ENCODE data around the gene SH2D3A.

The SH2D3A gene

GRCh38 chr19:6737284-6737872 is 29.9 kb downstream of the SH2D3A start, which contains the start of gene GPR108 (continued):
- TF ChIP-seq, protein P1, sequence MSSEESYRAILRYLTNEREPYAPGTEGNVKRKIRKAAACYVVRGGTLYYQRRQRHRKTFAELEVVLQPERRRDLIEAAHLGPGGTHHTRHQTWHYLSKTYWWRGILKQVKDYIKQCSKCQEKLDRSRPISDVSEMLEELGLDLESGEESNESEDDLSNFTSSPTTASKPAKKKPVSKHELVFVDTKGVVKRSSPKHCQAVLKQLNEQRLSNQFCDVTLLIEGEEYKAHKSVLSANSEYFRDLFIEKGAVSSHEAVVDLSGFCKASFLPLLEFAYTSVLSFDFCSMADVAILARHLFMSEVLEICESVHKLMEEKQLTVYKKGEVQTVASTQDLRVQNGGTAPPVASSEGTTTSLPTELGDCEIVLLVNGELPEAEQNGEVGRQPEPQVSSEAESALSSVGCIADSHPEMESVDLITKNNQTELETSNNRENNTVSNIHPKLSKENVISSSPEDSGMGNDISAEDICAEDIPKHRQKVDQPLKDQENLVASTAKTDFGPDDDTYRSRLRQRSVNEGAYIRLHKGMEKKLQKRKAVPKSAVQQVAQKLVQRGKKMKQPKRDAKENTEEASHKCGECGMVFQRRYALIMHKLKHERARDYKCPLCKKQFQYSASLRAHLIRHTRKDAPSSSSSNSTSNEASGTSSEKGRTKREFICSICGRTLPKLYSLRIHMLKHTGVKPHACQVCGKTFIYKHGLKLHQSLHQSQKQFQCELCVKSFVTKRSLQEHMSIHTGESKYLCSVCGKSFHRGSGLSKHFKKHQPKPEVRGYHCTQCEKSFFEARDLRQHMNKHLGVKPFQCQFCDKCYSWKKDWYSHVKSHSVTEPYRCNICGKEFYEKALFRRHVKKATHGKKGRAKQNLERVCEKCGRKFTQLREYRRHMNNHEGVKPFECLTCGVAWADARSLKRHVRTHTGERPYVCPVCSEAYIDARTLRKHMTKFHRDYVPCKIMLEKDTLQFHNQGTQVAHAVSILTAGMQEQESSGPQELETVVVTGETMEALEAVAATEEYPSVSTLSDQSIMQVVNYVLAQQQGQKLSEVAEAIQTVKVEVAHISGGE (tag by site-specific recombination; conservative IDR thresholded peaks at IDR 0.05; ENCODE audit: low read depth) = peak; percentile 93
- TF ChIP-seq ZNF791 (tag by site-specific recombination; IDR thresholded peaks at IDR 0.05) = no peak
- peak; percentile 63; the same call in 1 of the 2 replicates for TF ChIP-seq ZNF148 (tag by site-specific recombination; IDR thresholded peaks at IDR 0.05; ENCODE audit: borderline replicate concordance)
- 0 out of 2 replicates have a peak, but pooled peaks have one; percentile 34 for TF ChIP-seq KLF7 (tag by site-specific recombination; IDR thresholded peaks at IDR 0.05; ENCODE audit: borderline replicate concordance)
- no peak for TF ChIP-seq ZNF645 (tag by site-specific recombination; IDR thresholded peaks at IDR 0.05)
- peak; percentile 99 for TF ChIP-seq ZBTB7A (tag by site-specific recombination; IDR thresholded peaks at IDR 0.05; ENCODE audit: low read depth)
- TF ChIP-seq ZNF530 (tag by site-specific recombination; IDR thresholded peaks at IDR 0.05; ENCODE audit: low read depth) = no peak
- TF ChIP-seq ZNF423 (tag by site-specific recombination; IDR thresholded peaks at IDR 0.05) = peak; percentile 24; the same call in 1 of the 2 replicates
- peak; percentile 57; the same call in 1 of the 2 replicates for TF ChIP-seq ZNF394 (tag by site-specific recombination; IDR thresholded peaks at IDR 0.05; ENCODE audit: borderline replicate concordance)
- peak; percentile 23; the same call in 1 of the 2 replicates for TF ChIP-seq ZBTB48 (tag by site-specific recombination; IDR thresholded peaks at IDR 0.05)
- TF ChIP-seq ATF2 (tag by site-specific recombination; IDR thresholded peaks at IDR 0.05; ENCODE audit: low read depth) = no peak
- peak; percentile 63 for TF ChIP-seq ZNF610 (tag by site-specific recombination; IDR thresholded peaks at IDR 0.05; ENCODE audit: borderline replicate concordance)
- TF ChIP-seq ZNF571 (tag by site-specific recombination; IDR thresholded peaks at IDR 0.05) = no peak
- no peak for TF ChIP-seq ZNF155 (tag by site-specific recombination; IDR thresholded peaks at IDR 0.05)
- peak; percentile 98 for TF ChIP-seq ZNF692 (tag by site-specific recombination; IDR thresholded peaks at IDR 0.05)
- TF ChIP-seq, protein P2, sequence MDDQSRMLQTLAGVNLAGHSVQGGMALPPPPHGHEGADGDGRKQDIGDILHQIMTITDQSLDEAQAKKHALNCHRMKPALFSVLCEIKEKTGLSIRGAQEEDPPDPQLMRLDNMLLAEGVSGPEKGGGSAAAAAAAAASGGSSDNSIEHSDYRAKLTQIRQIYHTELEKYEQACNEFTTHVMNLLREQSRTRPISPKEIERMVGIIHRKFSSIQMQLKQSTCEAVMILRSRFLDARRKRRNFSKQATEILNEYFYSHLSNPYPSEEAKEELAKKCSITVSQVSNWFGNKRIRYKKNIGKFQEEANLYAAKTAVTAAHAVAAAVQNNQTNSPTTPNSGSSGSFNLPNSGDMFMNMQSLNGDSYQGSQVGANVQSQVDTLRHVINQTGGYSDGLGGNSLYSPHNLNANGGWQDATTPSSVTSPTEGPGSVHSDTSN (CRISPR knock-in tag; IDR thresholded peaks at IDR 0.05) = peak; percentile 95
- TF ChIP-seq ZNF341 (tag by site-specific recombination; IDR thresholded peaks at IDR 0.05; ENCODE audit: low read depth) = peak; percentile 53
- TF ChIP-seq ZNF37A (tag by site-specific recombination; IDR thresholded peaks at IDR 0.05) = no peak
- TF ChIP-seq ZNF501 (tag by site-specific recombination; IDR thresholded peaks at IDR 0.05) = peak; percentile 80
- peak; percentile 65 for TF ChIP-seq KLF1 (tag by site-specific recombination; IDR thresholded peaks at IDR 0.05)
- peak; percentile 60 for TF ChIP-seq ZFP37 (tag by site-specific recombination; IDR thresholded peaks at IDR 0.05)
- no peak for TF ChIP-seq ZNF362 (tag by site-specific recombination; IDR thresholded peaks at IDR 0.05)
- no peak for TF ChIP-seq ZNF626 (tag by site-specific recombination; IDR thresholded peaks at IDR 0.05)
- TF ChIP-seq ZNF664 (tag by site-specific recombination; IDR thresholded peaks at IDR 0.05) = no peak

All from HEK293 (cell line).